ENCODE measurements around the gene ST3GAL6. TPM values are rescaled to one million over a fixed set of nuclear protein-coding genes. Genes with fewer than 3 reads are reported as not detected.
A peak's percentile ranks its signal among the peaks of the same experiment; 100 is the strongest.

ST3GAL6 gene
- total and polyA plus RNA-seq, 7 donors: 2.4 to 11.8 (median 3.9) TPM

- 67 to 73% methylated on average over 4 of the region's 4 CpGs for WGBS, 2 donors
- Histone ChIP-seq H3K27ac (peak overlapping the region in 1 of 4 donors; percentile 3), H3K4me1 (no peaks in the 10 kb centered on the region)
Observed at GRCh38 chr3:98746882-98747281, 16.3 kb upstream of the ST3GAL6 start.

GRCh38 chr3:98750276-98750919, 12.7 kb upstream of the ST3GAL6 start:
- no peaks in the 10 kb centered on the region for H3K27me3 ChIP-seq
- no peaks in the 10 kb centered on the region for H3K9me3 ChIP-seq
- H3K4me1 ChIP-seq: no peaks in the 10 kb centered on the region
- intact Hi-C loops (cut with DNase I): no loop called here
- H3K4me3 ChIP-seq: no peak overlapping the region
- no peak for TF ChIP-seq POLR2A (IDR thresholded peaks at IDR 0.05)
- DNase-seq: no peak
- no peak overlapping the region for H3K27ac ChIP-seq
- 91 to 93% methylated on average over 1 of the region's 1 CpG for WGBS, 2 donors
- no peaks in the 10 kb centered on the region for H3K36me3 ChIP-seq

More at GRCh38 chr3:98746882-98747281, 16.3 kb upstream of the ST3GAL6 start:
- no peaks in the 10 kb centered on the region for H3K36me3 ChIP-seq
- TF ChIP-seq EP300 (IDR thresholded peaks at IDR 0.05) (no peak), POLR2AphosphoS5 (IDR thresholded peaks at IDR 0.05) (no peak), POLR2A (IDR thresholded peaks at IDR 0.05) (no peak)
- TF ChIP-seq, protein P1, sequence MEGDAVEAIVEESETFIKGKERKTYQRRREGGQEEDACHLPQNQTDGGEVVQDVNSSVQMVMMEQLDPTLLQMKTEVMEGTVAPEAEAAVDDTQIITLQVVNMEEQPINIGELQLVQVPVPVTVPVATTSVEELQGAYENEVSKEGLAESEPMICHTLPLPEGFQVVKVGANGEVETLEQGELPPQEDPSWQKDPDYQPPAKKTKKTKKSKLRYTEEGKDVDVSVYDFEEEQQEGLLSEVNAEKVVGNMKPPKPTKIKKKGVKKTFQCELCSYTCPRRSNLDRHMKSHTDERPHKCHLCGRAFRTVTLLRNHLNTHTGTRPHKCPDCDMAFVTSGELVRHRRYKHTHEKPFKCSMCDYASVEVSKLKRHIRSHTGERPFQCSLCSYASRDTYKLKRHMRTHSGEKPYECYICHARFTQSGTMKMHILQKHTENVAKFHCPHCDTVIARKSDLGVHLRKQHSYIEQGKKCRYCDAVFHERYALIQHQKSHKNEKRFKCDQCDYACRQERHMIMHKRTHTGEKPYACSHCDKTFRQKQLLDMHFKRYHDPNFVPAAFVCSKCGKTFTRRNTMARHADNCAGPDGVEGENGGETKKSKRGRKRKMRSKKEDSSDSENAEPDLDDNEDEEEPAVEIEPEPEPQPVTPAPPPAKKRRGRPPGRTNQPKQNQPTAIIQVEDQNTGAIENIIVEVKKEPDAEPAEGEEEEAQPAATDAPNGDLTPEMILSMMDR (IDR thresholded peaks at IDR 0.05): no peak
- DNase-seq: no peak
- H3K4me3 ChIP-seq: no peak overlapping the region
- H3K9me3 ChIP-seq: no peaks in the 10 kb centered on the region
- intact Hi-C loops (cut with DNase I): no loop called here
- no peaks in the 10 kb centered on the region for H3K27me3 ChIP-seq

DNA sequence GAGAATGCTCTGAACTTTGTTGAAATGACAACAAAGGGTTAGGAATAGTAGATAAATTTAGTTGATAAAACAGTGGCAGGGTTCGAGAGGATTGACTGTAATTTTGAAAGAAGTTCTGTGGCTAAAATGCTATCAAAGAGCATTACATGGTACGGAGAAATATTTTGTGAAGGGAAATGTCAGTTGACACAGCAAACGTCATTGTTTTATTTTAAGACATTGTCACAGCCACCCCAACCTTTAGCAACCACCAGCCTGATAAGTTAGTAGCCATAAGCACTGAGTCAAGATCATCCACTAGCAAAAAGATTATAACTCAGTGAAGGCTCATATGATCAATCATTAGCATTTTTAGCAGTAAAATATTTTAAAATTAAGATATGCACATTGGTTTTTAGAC, 8.7 kb upstream of the ST3GAL6 start:
- no peaks in the 10 kb centered on the region for H3K27me3 ChIP-seq
- WGBS, 2 donors: 54 to 55% methylated on average over 3 of the region's 3 CpGs
- no peak for TF ChIP-seq POLR2AphosphoS5 (IDR thresholded peaks at IDR 0.05)
- no peak for TF ChIP-seq EP300 (IDR thresholded peaks at IDR 0.05)
- TF ChIP-seq, protein P1 (IDR thresholded peaks at IDR 0.05): no peak
- no peak for TF ChIP-seq POLR2A (IDR thresholded peaks at IDR 0.05)
- DNase-seq: no peak
- no peaks in the 10 kb centered on the region for H3K36me3 ChIP-seq
- no peaks in the 10 kb centered on the region for H3K4me1 ChIP-seq
- H3K27ac ChIP-seq: no peak overlapping the region
- no peak overlapping the region for H3K4me3 ChIP-seq
- H3K9me3 ChIP-seq: no peaks in the 10 kb centered on the region
- intact Hi-C loops (cut with DNase I): no loop called here

GRCh38 chr3:98755601-98756000, 7.5 kb upstream of the ST3GAL6 start:
- Histone ChIP-seq H3K4me3 (no peak overlapping the region), H3K36me3 (no peaks in the 10 kb centered on the region), H3K27me3 (no peaks in the 10 kb centered on the region), H3K27ac (no peak overlapping the region), H3K4me1 (no peaks in the 10 kb centered on the region), H3K9me3 (no peaks in the 10 kb centered on the region)
- intact Hi-C loops (cut with DNase I): no loop called here
- WGBS, 2 donors: 77 to 78% methylated on average over 4 of the region's 4 CpGs
- no peak for DNase-seq
- TF ChIP-seq POLR2A (IDR thresholded peaks at IDR 0.05): no peak
- no peak for TF ChIP-seq EP300 (IDR thresholded peaks at IDR 0.05)
- TF ChIP-seq POLR2AphosphoS5 (IDR thresholded peaks at IDR 0.05): no peak
- TF ChIP-seq, protein P1 (IDR thresholded peaks at IDR 0.05): no peak

- no peaks in the 10 kb centered on the region for H3K27me3 ChIP-seq
- DNase-seq: no peak
- H3K4me1 ChIP-seq: peaks cover 0 to 6% (median 0%) of the 10 kb centered on the region in 4 donors
- no peak overlapping the region for H3K27ac ChIP-seq
- 94 to 97% methylated on average over 2 of the region's 2 CpGs for WGBS, 2 donors
- intact Hi-C loops (cut with DNase I): no loop called here
- no peaks in the 10 kb centered on the region for H3K36me3 ChIP-seq
- no peaks in the 10 kb centered on the region for H3K9me3 ChIP-seq
- no peak for TF ChIP-seq POLR2A (IDR thresholded peaks at IDR 0.05)
- no peak for TF ChIP-seq EP300 (IDR thresholded peaks at IDR 0.05)
- no peak for TF ChIP-seq POLR2AphosphoS5 (IDR thresholded peaks at IDR 0.05)
- TF ChIP-seq, protein P1 (IDR thresholded peaks at IDR 0.05): no peak
- H3K4me3 ChIP-seq: no peak overlapping the region
Observed at GRCh38 chr3:98759629-98760028, 3.5 kb upstream of the ST3GAL6 start.

Measured in sigmoid colon (tissue), 7 donors.